PC-3 (cell line): ENCODE data around the gene SPACA6. TPM values are rescaled to one million over a fixed set of nuclear protein-coding genes. Genes with fewer than 3 reads are reported as not detected.
A peak's percentile ranks its signal among the peaks of the same experiment; 100 is the strongest.

Experiments used
- ATAC-seq: fragments of 200-7000 bp; cut with Tn5 transposase; 2 replicates; pipeline ENCODE4 v1.9.1; 2020; ENCODE audit warnings: mild to moderate bottlenecking, moderate library complexity
- BruUV-seq: library from RNA; stranded (reverse); fragments of 400-500 nt; replicated peaks from 2 replicates; lab custom pipeline; 2021; lab: Mats Ljungman, UMichigan
- CTCF ChIA-PET: fragments of 300-600 bp; sonication (Branson Sonifier 250); formaldehyde crosslinking; loops from one replicate; lab custom pipeline; 2022; ENCODE audit warnings: antibody characterized with exemption; lab: Charles Lee
- POLR2A ChIA-PET: fragments of 300-600 bp; sonication (Branson Sonifier 250); formaldehyde crosslinking; loops from one replicate; lab custom pipeline; 2022; ENCODE audit warnings: antibody characterized with exemption; ENCODE audit not compliant: unreplicated experiment; lab: Charles Lee
- DNase-seq: peaks from one replicate; pipeline ENCODE4 v3.0.0-alpha.2; 2015
- H2AFZ ChIP-seq: fragments of 300-600 bp; sonication (generic); 2 replicates; pipeline ENCODE4 v1.6.0; 2016; ENCODE audit warnings: antibody characterized with exemption, low read length
- H3F3A ChIP-seq: fragments of 300-600 bp; sonication (generic); one replicate; pipeline ENCODE4 v1.6.0; 2017; ENCODE audit warnings: antibody characterized with exemption, low read length, control low read depth, mild to moderate bottlenecking; ENCODE audit not compliant: unreplicated experiment
- H3K27ac ChIP-seq: fragments of 300-600 bp; sonication (generic); 2 replicates; pipeline ENCODE4 v1.5.1; 2016; ENCODE audit warnings: mild to moderate bottlenecking, low read length
- H3K27me3 ChIP-seq: fragments of 300-600 bp; sonication (generic); 2 replicates; pipeline ENCODE4 v1.6.1; 2016; ENCODE audit warnings: low read length, mixed read lengths
- H3K36me3 ChIP-seq: fragments of 300-600 bp; sonication (generic); 2 replicates; pipeline ENCODE4 v1.6.1; 2016; ENCODE audit warnings: low read depth, mixed run types, low read length, mixed read lengths
- H3K4me1 ChIP-seq: fragments of 300-600 bp; sonication (generic); 2 replicates; pipeline ENCODE4 v1.5.1; 2016; ENCODE audit warnings: low read length; ENCODE audit not compliant: insufficient read depth
- H3K4me2 ChIP-seq: fragments of 300-600 bp; sonication (generic); 2 replicates; pipeline ENCODE4 v1.6.0; 2016; ENCODE audit warnings: low read length
- H3K4me3 ChIP-seq: fragments of 300-600 bp; sonication (generic); 2 replicates; pipeline ENCODE4 v1.5.1; 2016; ENCODE audit warnings: mild to moderate bottlenecking, low read length, mixed read lengths
- H3K79me2 ChIP-seq: fragments of 300-600 bp; sonication (generic); 2 replicates; pipeline ENCODE4 v1.6.1; 2017; ENCODE audit warnings: low read length, mixed read lengths
- H3K9ac ChIP-seq: fragments of 300-600 bp; sonication (generic); 2 replicates; pipeline ENCODE4 v1.6.0; 2016; ENCODE audit warnings: mild to moderate bottlenecking, low read length
- H3K9me2 ChIP-seq: fragments of 300-600 bp; sonication (generic); replicated peaks from 2 replicates; pipeline ENCODE4 v1.6.1; 2016; ENCODE audit warnings: mixed run types, low read length, mixed read lengths
- H3K9me3 ChIP-seq: fragments of 300-600 bp; sonication (generic); 2 replicates; pipeline ENCODE4 v1.6.1; 2016; ENCODE audit warnings: low read length, mixed read lengths
- H4K20me1 ChIP-seq: fragments of 300-600 bp; sonication (generic); 2 replicates; pipeline ENCODE4 v1.6.1; 2016; ENCODE audit warnings: low read length, mixed read lengths
- EZH2 ChIP-seq: fragments of 300-600 bp; sonication (generic); IDR thresholded peaks from one replicate; pipeline ENCODE4 v1.6.1; 2017; ENCODE audit warnings: antibody characterized with exemption, mild to moderate bottlenecking, low read length; ENCODE audit not compliant: unreplicated experiment
- EZH2phosphoT487 ChIP-seq: fragments of 300-600 bp; sonication (generic); IDR thresholded peaks from 2 replicates; pipeline ENCODE4 v1.6.1; 2018; ENCODE audit warnings: mild to moderate bottlenecking, antibody characterized with exemption, low read length, borderline replicate concordance
- intact Hi-C: fragments of 100-400 bp; cut with micrococcal nuclease; formaldehyde crosslinking; loops from 2 replicates; pipeline ENCODE4 v1.9.0; 2023
- microRNA-seq: library from miRNA; unstranded; fragments of <30 nt; microRNA quantifications from one replicate; pipeline ENCODE4 v1.1.0, GENCODE V29; 2020; ENCODE audit not compliant: unreplicated experiment
- total RNA-seq: library from RNA; depleted of rRNA; stranded (reverse); fragments of >200 nt; gene quantifications from 2 replicates; pipeline ENCODE4 v1.2.3, GENCODE V29; 2014; rRNA removed
- TF ChIP-seq, protein P1 (sequence below): fragments of 300-600 bp; sonication (generic); conservative IDR thresholded peaks from 2 replicates; pipeline ENCODE4 v1.5.1; 2017; ENCODE audit warnings: antibody characterized with exemption, low read depth, mild to moderate bottlenecking, low read length

The SPACA6 gene
- total RNA-seq, 1 experiment from 2014 or later = 10.1 TPM

DNA sequence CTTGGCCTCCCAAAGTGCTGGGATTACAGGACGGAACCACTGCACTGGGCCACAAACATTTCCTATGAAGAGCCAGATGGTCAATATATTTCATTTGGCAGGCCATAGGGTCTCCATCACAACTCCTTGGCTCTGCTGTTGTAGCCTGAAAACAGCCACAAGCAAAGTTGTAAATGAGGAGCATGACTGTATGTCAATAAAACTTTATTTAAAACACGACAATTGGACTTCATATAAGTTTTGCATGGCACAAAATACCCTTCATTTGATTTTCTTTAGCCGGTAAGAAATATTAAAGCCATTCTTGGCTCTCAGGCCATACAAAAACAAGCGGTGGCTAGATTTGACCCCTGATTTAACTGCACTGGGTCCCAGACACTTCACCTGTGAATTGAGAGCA lies 61.6 kb downstream of the SPACA6 start:
- Histone ChIP-seq H3K79me2 (no peaks in the 10 kb centered on the region), H4K20me1 (no peaks in the 10 kb centered on the region)

More for the DNA sequence above, 61.6 kb downstream of the SPACA6 start:
- DNase-seq (no peak), ATAC-seq (no peak)
- Histone ChIP-seq H3K9me2 (no peaks in the 10 kb centered on the region), H3K9ac (no peak overlapping the region), H3F3A (no peaks in the 10 kb centered on the region), H3K4me3 (no peak overlapping the region), H3K27me3 (0 out of 2 replicates have a peak, but pooled peaks cover 4% of the 10 kb centered on the region), H3K27ac (no peak overlapping the region), H2AFZ (no peak overlapping the region), H3K36me3 (no peaks in the 10 kb centered on the region), H3K9me3 (no peaks in the 10 kb centered on the region), H3K4me1 (no peaks in the 10 kb centered on the region), H3K4me2 (no peak overlapping the region)
- intact Hi-C loops = no loop called here
- TF ChIP-seq, protein P1, sequence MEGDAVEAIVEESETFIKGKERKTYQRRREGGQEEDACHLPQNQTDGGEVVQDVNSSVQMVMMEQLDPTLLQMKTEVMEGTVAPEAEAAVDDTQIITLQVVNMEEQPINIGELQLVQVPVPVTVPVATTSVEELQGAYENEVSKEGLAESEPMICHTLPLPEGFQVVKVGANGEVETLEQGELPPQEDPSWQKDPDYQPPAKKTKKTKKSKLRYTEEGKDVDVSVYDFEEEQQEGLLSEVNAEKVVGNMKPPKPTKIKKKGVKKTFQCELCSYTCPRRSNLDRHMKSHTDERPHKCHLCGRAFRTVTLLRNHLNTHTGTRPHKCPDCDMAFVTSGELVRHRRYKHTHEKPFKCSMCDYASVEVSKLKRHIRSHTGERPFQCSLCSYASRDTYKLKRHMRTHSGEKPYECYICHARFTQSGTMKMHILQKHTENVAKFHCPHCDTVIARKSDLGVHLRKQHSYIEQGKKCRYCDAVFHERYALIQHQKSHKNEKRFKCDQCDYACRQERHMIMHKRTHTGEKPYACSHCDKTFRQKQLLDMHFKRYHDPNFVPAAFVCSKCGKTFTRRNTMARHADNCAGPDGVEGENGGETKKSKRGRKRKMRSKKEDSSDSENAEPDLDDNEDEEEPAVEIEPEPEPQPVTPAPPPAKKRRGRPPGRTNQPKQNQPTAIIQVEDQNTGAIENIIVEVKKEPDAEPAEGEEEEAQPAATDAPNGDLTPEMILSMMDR = no peak
- TF ChIP-seq EZH2phosphoT487 (no peak), EZH2 (no peak)
- POLR2A ChIA-PET = no interaction called here
- CTCF ChIA-PET = no interaction called here
- BruUV-seq = no TSS peak

Small RNAs within 50 kb of the gene (microRNA-seq; reads per million reads assigned to microRNA genes)
- gene MIR125A (4,416 reads per million, percentile 92 among the genes with 10 or more reads in this experiment), gene MIR99B (13,617 reads per million, percentile 97 among the genes with 10 or more reads in this experiment), gene MIRLET7E (13,466 reads per million, percentile 97 among the genes with 10 or more reads in this experiment)

Other genes starting within 250 kb of the SPACA6 start
- not detected in 2 replicates for gene SIGLEC8, start 234.9 kb upstream of the SPACA6 start, total RNA-seq
- gene CEACAM18, start 214.8 kb upstream of the SPACA6 start, total RNA-seq = not detected in 2 replicates
- not detected in 2 replicates for gene SIGLEC12, start 191.5 kb upstream of the SPACA6 start, total RNA-seq
- gene SIGLEC6, start 161.7 kb upstream of the SPACA6 start, total RNA-seq = not detected in 2 replicates
- gene ZNF175, start 122.0 kb upstream of the SPACA6 start, total RNA-seq = 7.5 and 8.5 TPM in 2 replicates
- not detected in 2 replicates for gene SIGLEC5, start 62.9 kb upstream of the SPACA6 start, total RNA-seq
- not detected in 2 replicates for gene SIGLEC14, start 46.5 kb upstream of the SPACA6 start, total RNA-seq
- not detected in 2 replicates for gene HAS1, start 30.7 kb downstream of the SPACA6 start, total RNA-seq
- gene FPR1, start 58.5 kb downstream of the SPACA6 start, total RNA-seq = 0.46 and 0.55 TPM in 2 replicates
- gene FPR2, start 67.8 kb downstream of the SPACA6 start, total RNA-seq = not detected in 2 replicates
- 0.17 and 0.26 TPM in 2 replicates for gene FPR3, start 101.8 kb downstream of the SPACA6 start, total RNA-seq
- 6.2 and 7.2 TPM in 2 replicates for gene ZNF577, start 194.6 kb downstream of the SPACA6 start, total RNA-seq
- gene ZNF649, start 211.7 kb downstream of the SPACA6 start, total RNA-seq = 4.7 and 9.7 TPM in 2 replicates
- 3.1 and 4.3 TPM in 2 replicates for gene ZNF613, start 234.1 kb downstream of the SPACA6 start, total RNA-seq